Parathyroid adenoma (tissue), 2 donors: Measurements from ENCODE around the gene MSS51.

Experiments used
- H2AFZ ChIP-seq: fragments of 300-600 bp; sonication (generic); one replicate; pipeline ENCODE4 v1.7.0; 2017; ENCODE audit warnings: antibody characterized with exemption, mild to moderate bottlenecking
- H3K27ac ChIP-seq: fragments of 300-600 bp; sonication (generic); one replicate; pipeline ENCODE4 v1.7.0; 2017
- H3K27me3 ChIP-seq: fragments of 300-600 bp; sonication (generic); one replicate; pipeline ENCODE4 v1.7.0; 2017; ENCODE audit warnings: low read length; ENCODE audit not compliant: control insufficient read depth, insufficient read depth
- H3K36me3 ChIP-seq: fragments of 300-600 bp; sonication (generic); one replicate; pipeline ENCODE4 v1.7.0; 2017; ENCODE audit warnings: low read length; ENCODE audit not compliant: control insufficient read depth, insufficient read depth
- H3K4me1 ChIP-seq: fragments of 300-600 bp; sonication (generic); one replicate; pipeline ENCODE4 v1.7.0; 2017; ENCODE audit warnings: control low read depth
- H3K4me2 ChIP-seq: fragments of 300-600 bp; sonication (generic); one replicate; pipeline ENCODE4 v1.7.0; 2017; ENCODE audit warnings: low read length
- H3K4me3 ChIP-seq: fragments of 300-600 bp; sonication (generic); one replicate; pipeline ENCODE4 v1.7.0; 2017; ENCODE audit warnings: low read depth, low read length
- H3K79me2 ChIP-seq: fragments of 300-600 bp; sonication (generic); one replicate; pipeline ENCODE4 v1.7.0; 2017; ENCODE audit warnings: control low read depth
- H3K9ac ChIP-seq: fragments of 300-600 bp; sonication (generic); one replicate; pipeline ENCODE4 v1.7.0; 2017; ENCODE audit warnings: mild to moderate bottlenecking
- H3K9me3 ChIP-seq: fragments of 300-600 bp; sonication (generic); one replicate; pipeline ENCODE4 v1.7.0; 2017; ENCODE audit warnings: low read length; ENCODE audit not compliant: control insufficient read depth
- TF ChIP-seq, protein P1 (sequence below): fragments of 300-600 bp; sonication (generic); IDR thresholded peaks from one replicate; pipeline ENCODE4 v1.7.0; 2017; ENCODE audit warnings: antibody characterized with exemption, mild to moderate bottlenecking
- donor health status: primary hyperparathyroidism.

The MSS51 gene

DNA sequence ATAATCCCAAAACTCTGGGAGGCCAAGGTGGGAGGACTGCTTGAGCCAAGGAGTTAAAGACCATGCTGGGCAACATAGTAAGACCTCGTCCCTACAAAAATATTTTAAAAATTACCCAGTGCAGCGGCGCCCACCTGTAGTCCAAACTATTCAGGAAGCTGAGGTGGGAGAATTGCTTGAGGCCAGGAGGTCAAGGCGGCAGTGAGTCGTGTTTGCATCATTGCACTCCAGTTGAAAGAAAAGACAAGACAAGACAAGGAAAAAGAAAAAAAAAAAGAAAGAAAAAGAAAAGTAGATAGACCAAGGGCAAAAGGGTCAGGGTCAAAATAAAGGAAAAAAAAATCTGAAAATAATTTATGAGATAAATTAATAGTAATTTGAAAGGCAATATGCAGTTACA lies 25.3 kb downstream of the MSS51 start:
- TF ChIP-seq, protein P1, sequence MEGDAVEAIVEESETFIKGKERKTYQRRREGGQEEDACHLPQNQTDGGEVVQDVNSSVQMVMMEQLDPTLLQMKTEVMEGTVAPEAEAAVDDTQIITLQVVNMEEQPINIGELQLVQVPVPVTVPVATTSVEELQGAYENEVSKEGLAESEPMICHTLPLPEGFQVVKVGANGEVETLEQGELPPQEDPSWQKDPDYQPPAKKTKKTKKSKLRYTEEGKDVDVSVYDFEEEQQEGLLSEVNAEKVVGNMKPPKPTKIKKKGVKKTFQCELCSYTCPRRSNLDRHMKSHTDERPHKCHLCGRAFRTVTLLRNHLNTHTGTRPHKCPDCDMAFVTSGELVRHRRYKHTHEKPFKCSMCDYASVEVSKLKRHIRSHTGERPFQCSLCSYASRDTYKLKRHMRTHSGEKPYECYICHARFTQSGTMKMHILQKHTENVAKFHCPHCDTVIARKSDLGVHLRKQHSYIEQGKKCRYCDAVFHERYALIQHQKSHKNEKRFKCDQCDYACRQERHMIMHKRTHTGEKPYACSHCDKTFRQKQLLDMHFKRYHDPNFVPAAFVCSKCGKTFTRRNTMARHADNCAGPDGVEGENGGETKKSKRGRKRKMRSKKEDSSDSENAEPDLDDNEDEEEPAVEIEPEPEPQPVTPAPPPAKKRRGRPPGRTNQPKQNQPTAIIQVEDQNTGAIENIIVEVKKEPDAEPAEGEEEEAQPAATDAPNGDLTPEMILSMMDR = no peak
- Histone ChIP-seq H3K27me3 (no peaks in the 10 kb centered on the region), H3K4me1 (peaks cover 19% of the 10 kb centered on the region), H3K4me2 (no peak overlapping the region), H2AFZ (no peak overlapping the region), H3K4me3 (no peak overlapping the region), H3K9ac (no peak overlapping the region), H3K27ac (no peak overlapping the region), H3K36me3 (no peaks in the 10 kb centered on the region), H3K79me2 (peaks cover 82% of the 10 kb centered on the region), H3K9me3 (no peaks in the 10 kb centered on the region)

- Histone ChIP-seq H3K27ac (no peak overlapping the region), H3K4me3 (no peak overlapping the region), H3K27me3 (no peaks in the 10 kb centered on the region), H3K79me2 (peaks cover 88% of the 10 kb centered on the region), H3K4me1 (peaks cover 19% of the 10 kb centered on the region), H3K36me3 (no peaks in the 10 kb centered on the region), H2AFZ (no peak overlapping the region), H3K4me2 (no peak overlapping the region), H3K9ac (no peak overlapping the region), H3K9me3 (no peaks in the 10 kb centered on the region)
- TF ChIP-seq, protein P1 = no peak
Measured at GRCh38 chr10:73407495-73407894, 25.9 kb downstream of the MSS51 start.

DNA sequence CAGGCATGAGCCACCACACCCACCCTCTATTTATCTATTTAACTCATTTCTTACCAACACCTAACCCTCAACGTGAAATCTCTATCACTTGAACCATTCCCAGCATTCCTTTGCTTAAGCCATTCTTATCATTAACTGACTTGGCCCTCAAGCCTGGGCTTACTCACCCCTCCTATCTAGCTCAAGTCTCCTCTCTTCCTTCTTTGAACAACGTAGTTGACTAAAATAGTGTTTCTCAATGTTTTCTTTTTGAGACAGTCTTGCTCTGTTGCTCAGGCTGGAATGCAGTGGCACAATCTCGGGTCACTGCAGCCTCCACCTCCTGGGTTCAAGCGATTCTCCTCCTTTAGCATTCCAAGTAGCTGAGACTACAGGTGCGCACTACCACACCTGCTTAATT lies 26.5 kb downstream of the MSS51 start:
- Histone ChIP-seq H3K36me3 (no peaks in the 10 kb centered on the region), H3K27ac (no peak overlapping the region), H3K4me2 (no peak overlapping the region), H3K4me1 (peaks cover 19% of the 10 kb centered on the region), H2AFZ (no peak overlapping the region), H3K27me3 (no peaks in the 10 kb centered on the region), H3K4me3 (no peak overlapping the region), H3K9me3 (no peaks in the 10 kb centered on the region), H3K79me2 (peaks cover 91% of the 10 kb centered on the region), H3K9ac (no peak overlapping the region)
- TF ChIP-seq, protein P1 = no peak

DNA sequence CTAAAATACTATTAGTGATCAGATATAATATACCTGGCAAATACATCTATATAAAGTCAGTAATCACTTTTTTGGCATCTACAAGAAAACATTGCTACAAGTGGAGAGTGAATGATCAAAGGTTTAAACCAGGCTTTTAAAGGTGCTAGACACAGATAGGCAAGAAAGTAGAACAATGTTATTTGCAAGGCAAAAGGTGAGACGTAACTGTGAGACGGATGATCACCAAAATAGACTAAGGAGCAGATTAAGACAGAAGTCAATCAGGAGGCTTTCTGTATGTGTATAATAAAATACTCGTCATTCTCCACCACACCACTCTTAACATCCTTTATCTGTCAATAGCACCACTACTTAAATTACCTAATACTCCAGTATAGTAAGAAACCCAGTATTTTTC lies 27.8 kb downstream of the MSS51 start:
- peaks cover 19% of the 10 kb centered on the region for H3K4me1 ChIP-seq
- H3K9ac ChIP-seq = no peak overlapping the region
- no peaks in the 10 kb centered on the region for H3K27me3 ChIP-seq
- H2AFZ ChIP-seq = no peak overlapping the region
- H3K4me3 ChIP-seq = no peak overlapping the region
- TF ChIP-seq, protein P1 = no peak
- H3K36me3 ChIP-seq = no peaks in the 10 kb centered on the region
- no peak overlapping the region for H3K4me2 ChIP-seq
- no peaks in the 10 kb centered on the region for H3K9me3 ChIP-seq
- H3K79me2 ChIP-seq = peaks cover 90% of the 10 kb centered on the region
- no peak overlapping the region for H3K27ac ChIP-seq

DNA sequence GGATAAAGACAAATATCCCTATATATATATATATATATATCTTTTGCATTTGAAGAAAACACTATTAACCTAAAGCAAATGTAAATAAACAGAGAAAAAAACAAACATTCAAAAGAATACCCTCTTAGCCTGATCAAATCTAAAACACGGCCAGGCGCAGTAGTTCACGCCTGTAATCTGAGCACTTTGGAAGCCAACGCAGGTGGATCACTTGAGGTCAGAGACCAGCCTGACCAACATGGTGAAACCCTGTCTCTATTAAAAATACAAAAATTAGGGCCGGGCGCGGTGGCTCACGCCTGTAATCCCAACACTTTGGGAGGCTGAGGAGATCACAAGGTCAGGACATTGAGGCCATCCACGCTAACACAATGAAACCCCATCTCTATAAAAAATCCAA lies 28.7 kb downstream of the MSS51 start:
- Histone ChIP-seq H3K4me3 (no peak overlapping the region), H3K4me2 (no peak overlapping the region), H3K27me3 (no peaks in the 10 kb centered on the region), H3K27ac (no peak overlapping the region), H3K9me3 (no peaks in the 10 kb centered on the region), H3K36me3 (no peaks in the 10 kb centered on the region), H3K79me2 (peaks cover 85% of the 10 kb centered on the region), H3K9ac (no peak overlapping the region), H3K4me1 (peaks cover 19% of the 10 kb centered on the region), H2AFZ (no peak overlapping the region)
- TF ChIP-seq, protein P1 = no peak
